HG03066 (cell line): ENCODE results near the gene WDR89.
"Not testable (repeated sequence)": the region's sequence is repeated elsewhere in the genome, so short reads cannot be mapped to it uniquely, and the experiment has no call there.

ENCODE experiments used
- ATAC-seq: cut with Tn5 transposase; IDR thresholded peaks from one replicate; pipeline ENCODE4 v1.9.1; 2021; ENCODE audit warnings: low read depth; ENCODE audit not compliant: unreplicated experiment

WDR89 gene

GRCh38 chr14:63641473-63642228 is at the start of gene WDR89:
Gene WDR89, minus strand, starts transcription at chr14:63641871. Its CDS starts 41,929 bp downstream, at chr14:63599942.
- ATAC-seq = peak; percentile 79

- ATAC-seq = no peak
Observed at GRCh38 chr14:63689132-63689531, 47.5 kb upstream of the WDR89 start.

GRCh38 chr14:63686926-63687325 is 45.3 kb upstream of the WDR89 start:
- ATAC-seq = no peak

GRCh38 chr14:63685401-63685800 is 43.7 kb upstream of the WDR89 start:
- ATAC-seq = no peak

GRCh38 chr14:63682727-63683593 is 41.3 kb upstream of the WDR89 start:
- ATAC-seq = no peak

- no peak for ATAC-seq
Observed at GRCh38 chr14:63678536-63678935, 36.9 kb upstream of the WDR89 start.

GRCh38 chr14:63677891-63678379 is 36.3 kb upstream of the WDR89 start:
- no peak for ATAC-seq

- no peak for ATAC-seq
Observed at GRCh38 chr14:63676615-63677014, 34.9 kb upstream of the WDR89 start.

GRCh38 chr14:63673886-63674497 is 32.3 kb upstream of the WDR89 start:
- no peak for ATAC-seq

- ATAC-seq = no peak
Observed at GRCh38 chr14:63673255-63673654, 31.6 kb upstream of the WDR89 start.

GRCh38 chr14:63672417-63673180 is 30.9 kb upstream of the WDR89 start:
- ATAC-seq = peak; percentile 62

- no peak for ATAC-seq
Observed at GRCh38 chr14:63671987-63672386, 30.3 kb upstream of the WDR89 start.

GRCh38 chr14:63670692-63671091 is 29.0 kb upstream of the WDR89 start:
- ATAC-seq = no peak

- ATAC-seq = no peak
Observed at GRCh38 chr14:63666335-63666734, 24.7 kb upstream of the WDR89 start.

- no peak for ATAC-seq
Observed at GRCh38 chr14:63663428-63664341, 22.0 kb upstream of the WDR89 start.

GRCh38 chr14:63662776-63663175 is 21.1 kb upstream of the WDR89 start:
- ATAC-seq = no peak

- not testable (repeated sequence) for ATAC-seq
Observed at GRCh38 chr14:63661881-63662280, 20.2 kb upstream of the WDR89 start.

GRCh38 chr14:63659726-63660125 is 18.1 kb upstream of the WDR89 start:
- ATAC-seq = no peak

GRCh38 chr14:63656194-63656593 is 14.5 kb upstream of the WDR89 start:
- ATAC-seq = no peak
